WI38 (cell line): ENCODE data around the gene GPR176.

Source experiments
- H3K4me3 ChIP-seq: 2 replicates; pipeline ENCODE4 v1.5.1; 2011; ENCODE audit warnings: low read depth, mild to moderate bottlenecking, control low read depth, low read length
- CTCF ChIP-seq: IDR thresholded peaks from 2 replicates; pipeline ENCODE4 v1.5.1; 2012; ENCODE audit warnings: low read depth, mild to moderate bottlenecking, control low read depth, low read length

GPR176 gene

GRCh38 chr15:39793923-39794322, 126.1 kb downstream of the GPR176 start:
- H3K4me3 ChIP-seq = no peak overlapping the region
- TF ChIP-seq CTCF = no peak

DNA sequence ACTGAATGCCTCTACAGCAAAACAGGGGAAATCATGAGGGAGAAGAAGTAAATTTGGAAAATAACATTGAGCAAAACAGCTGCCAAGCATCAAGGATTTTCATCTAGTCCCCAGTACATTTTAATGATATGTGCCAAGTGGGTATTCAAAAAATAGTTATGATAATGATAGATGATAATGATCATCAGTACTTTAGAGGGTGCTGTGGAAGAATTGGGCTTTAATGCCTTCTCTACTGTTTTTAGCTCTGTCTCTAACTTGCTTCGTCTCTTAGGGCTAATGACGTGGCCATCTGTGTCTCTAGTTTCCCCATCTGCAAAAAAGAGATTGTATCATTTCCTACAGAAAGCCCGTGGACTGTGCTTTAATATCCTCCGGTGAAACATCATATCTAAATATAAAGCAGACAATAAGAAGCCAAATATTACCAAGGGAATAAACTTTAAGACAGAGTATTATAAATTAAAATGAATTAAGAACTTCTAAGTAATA, 127.2 kb downstream of the GPR176 start:
- TF ChIP-seq CTCF = no peak
- H3K4me3 ChIP-seq = no peak overlapping the region

DNA sequence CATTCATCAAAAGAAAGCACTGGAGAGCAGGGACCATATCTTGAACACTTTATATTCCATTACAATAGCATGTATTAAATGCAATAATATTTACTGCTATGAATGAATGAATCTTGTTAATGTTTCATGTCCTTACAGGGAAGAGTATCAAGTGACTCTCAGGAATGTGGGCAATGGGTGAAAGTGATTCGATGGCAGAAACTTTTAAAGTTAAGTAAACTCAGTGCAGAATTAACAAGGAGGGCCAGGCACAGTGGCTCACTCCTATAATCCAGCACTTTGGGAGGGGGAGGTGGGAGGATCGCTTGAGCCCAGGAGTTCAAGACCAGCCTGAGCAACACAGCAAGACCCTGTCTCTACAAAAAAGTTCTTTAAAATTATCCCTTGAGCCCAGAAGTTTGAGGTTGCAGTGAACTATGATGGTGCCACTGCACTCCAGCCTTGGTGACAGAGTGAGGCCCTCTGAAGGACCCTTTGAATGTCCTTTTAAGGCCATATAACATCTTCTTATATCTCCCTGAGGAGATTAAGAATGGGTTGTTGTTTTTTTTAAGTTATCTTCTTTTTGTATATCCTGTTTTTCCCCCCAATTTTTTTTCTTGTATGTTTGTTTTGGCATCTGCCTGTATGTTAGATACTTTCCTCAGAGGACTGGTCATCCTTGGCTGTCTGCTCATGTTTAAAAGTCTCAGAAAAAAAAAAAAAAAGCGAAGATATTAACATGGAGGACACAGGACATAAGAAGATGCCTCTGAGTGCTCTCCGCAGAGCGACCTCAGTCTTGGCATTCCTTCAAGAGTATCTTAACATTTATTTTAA, 127.8 kb downstream of the GPR176 start:
- TF ChIP-seq CTCF = no peak
- no peak overlapping the region for H3K4me3 ChIP-seq

- TF ChIP-seq CTCF = no peak
- H3K4me3 ChIP-seq = no peak overlapping the region
These were observed 130.3 kb downstream of the GPR176 start for GRCh38 chr15:39789736-39790135.

DNA sequence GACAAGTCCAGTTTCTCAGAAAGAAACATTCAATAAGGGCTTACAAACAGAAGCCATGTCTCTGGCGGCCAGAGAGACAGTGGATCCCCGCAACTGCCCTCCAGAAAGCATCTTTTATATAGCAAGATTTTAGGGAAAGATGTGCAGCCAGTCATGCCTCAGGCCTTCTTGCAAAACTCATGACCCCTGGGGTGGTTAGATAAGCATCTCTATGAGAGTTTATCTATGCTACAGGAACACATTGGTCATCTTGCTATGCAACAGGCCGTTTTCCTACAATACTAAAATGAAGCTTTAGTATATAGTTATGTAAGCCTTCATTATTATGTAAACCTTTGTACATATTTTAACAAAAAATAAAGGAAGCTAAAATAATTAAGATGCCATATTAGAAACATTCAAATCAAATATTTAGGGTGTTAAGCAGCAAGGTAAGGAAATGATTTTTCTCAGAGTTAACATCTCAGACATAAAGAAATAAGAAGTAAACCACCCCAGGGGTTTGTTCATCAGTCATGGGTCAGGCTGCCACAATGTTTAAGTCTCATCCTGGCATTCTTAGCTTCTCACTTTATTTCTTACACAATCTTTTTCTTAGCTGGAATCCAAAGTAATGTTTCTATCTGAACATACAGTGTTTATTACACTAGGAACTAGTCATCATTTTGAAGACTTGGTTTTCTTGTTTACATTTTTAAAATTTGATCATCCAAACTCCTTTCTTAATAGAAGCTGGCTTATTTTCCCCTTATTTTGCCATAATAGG, 131.1 kb downstream of the GPR176 start:
- TF ChIP-seq CTCF = no peak
- H3K4me3 ChIP-seq = no peak overlapping the region

DNA sequence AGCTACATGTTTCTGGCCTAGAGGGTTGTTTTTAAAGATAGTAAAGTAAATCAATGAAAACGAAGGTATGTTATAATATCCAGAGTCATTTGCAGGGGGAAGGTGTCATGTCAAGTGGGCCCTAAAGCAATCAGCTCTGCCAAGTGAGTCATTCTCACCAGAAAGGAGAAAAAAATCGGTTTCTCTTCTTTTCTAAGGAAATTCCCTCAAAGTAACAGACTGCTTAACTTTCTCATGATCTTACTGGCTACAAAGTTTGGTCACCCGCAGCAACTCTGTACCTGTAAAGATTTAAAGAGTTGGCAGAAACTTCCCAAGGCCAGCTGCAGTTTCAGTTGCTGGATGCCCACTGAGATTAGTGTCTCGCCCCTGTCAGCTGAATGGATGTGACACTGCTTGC, 132.0 kb downstream of the GPR176 start:
- TF ChIP-seq CTCF = no peak
- no peak overlapping the region for H3K4me3 ChIP-seq

DNA sequence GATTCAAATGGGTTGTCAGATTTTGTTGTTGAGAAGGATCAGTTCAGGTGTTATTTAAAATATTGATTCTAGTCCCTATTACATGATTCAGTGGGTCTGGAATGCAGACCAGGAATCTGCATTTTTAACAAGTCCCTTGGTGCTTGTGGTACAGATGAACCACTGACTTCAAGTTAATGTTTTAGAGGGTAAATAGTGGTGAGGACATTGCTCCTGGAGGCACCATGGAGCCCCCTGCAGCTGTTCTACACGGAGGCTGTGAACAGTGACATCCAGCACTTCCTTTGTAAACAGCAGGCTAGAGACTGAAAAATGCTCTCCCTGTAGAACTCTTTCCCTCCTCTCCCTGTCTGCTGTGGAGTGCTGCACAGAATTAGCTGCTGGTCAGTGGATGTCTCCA, 132.6 kb downstream of the GPR176 start:
- no peak overlapping the region for H3K4me3 ChIP-seq
- no peak for TF ChIP-seq CTCF
